Measurements from ENCODE around the gene EDC4. TPM values are rescaled to one million over a fixed set of nuclear protein-coding genes. Genes with fewer than 3 reads are reported as not detected.

The EDC4 gene
- total and polyA plus RNA-seq, 7 donors, result 21.1 to 52.1 (median 33.8) TPM

DNA sequence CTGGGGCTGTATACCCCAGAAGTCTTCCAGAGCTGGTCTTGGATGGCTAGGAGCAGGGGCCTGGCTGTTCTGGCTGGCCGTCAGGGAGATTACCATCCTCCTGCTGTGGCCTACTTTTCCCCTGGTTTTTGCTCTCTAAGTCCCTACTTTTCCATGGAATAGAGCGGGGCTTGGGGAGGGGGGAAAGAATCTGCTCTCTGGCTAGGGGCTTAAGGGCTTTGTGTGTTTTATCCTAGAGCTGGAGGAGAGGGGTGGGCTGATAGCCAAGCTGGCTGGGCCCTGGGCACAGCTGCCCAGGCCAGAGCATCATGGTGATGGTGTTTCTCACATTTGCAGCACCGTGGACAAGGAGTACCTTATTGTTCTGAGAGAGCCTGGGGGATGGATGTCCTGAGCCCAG is 15.5 kb downstream of the EDC4 start:
- Histone ChIP-seq H3K9me3 (no peaks in the 10 kb centered on the region), H3K36me3 (ENCODE audit: insufficient read depth in 1 of 2, low read depth in 1 of 2) (peaks cover 0 to 31% of the 10 kb centered on the region in 2 donors), H3K4me1 (peaks cover 32% of the 10 kb centered on the region), H3K4me3 (no peak overlapping the region), H3K27me3 (ENCODE audit: insufficient read depth in 3 of 3, low read length in 2 of 3) (no peaks in the 10 kb centered on the region), H3K27ac (no peak overlapping the region)
- ATAC-seq, result no peak
- intact Hi-C loops (cut with DNase I), result loop anchor here in 1 of 2 donors (10.0 kb wide), 1 partner anchor 346 kb away; the partner anchor contains the start of gene ESRP2
- TF ChIP-seq, protein P1, sequence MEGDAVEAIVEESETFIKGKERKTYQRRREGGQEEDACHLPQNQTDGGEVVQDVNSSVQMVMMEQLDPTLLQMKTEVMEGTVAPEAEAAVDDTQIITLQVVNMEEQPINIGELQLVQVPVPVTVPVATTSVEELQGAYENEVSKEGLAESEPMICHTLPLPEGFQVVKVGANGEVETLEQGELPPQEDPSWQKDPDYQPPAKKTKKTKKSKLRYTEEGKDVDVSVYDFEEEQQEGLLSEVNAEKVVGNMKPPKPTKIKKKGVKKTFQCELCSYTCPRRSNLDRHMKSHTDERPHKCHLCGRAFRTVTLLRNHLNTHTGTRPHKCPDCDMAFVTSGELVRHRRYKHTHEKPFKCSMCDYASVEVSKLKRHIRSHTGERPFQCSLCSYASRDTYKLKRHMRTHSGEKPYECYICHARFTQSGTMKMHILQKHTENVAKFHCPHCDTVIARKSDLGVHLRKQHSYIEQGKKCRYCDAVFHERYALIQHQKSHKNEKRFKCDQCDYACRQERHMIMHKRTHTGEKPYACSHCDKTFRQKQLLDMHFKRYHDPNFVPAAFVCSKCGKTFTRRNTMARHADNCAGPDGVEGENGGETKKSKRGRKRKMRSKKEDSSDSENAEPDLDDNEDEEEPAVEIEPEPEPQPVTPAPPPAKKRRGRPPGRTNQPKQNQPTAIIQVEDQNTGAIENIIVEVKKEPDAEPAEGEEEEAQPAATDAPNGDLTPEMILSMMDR (IDR thresholded peaks at IDR 0.05), result no peak
- WGBS, 3 donors, result 47 to 72% (median 51%) methylated on average over 3 of the region's 3 CpGs
- DNase-seq, result no peak

DNA sequence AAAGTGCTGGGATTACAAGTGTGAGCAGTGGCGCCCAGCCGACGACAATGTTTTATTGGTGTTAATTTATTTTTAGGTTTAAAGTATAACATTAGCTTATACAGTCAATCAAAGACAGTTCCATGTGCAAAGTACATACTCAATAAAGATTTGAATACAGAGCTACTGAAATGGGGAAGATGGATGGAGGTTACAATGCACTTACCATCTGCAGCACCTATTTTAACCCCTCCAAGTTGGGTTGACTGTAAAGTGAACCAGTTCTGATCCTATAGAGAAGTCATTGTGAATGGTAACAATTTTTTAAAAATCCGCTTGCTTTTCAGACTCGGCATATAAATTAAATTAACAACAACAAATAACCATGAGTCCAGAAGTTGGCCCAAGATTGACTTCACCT is 19.5 kb downstream of the EDC4 start:
- H3K27ac ChIP-seq, result peak overlapping the region; percentile 97
- no peak for ATAC-seq
- 47 to 63% (median 52%) methylated on average over 5 of the region's 5 CpGs for WGBS, 3 donors

DNA sequence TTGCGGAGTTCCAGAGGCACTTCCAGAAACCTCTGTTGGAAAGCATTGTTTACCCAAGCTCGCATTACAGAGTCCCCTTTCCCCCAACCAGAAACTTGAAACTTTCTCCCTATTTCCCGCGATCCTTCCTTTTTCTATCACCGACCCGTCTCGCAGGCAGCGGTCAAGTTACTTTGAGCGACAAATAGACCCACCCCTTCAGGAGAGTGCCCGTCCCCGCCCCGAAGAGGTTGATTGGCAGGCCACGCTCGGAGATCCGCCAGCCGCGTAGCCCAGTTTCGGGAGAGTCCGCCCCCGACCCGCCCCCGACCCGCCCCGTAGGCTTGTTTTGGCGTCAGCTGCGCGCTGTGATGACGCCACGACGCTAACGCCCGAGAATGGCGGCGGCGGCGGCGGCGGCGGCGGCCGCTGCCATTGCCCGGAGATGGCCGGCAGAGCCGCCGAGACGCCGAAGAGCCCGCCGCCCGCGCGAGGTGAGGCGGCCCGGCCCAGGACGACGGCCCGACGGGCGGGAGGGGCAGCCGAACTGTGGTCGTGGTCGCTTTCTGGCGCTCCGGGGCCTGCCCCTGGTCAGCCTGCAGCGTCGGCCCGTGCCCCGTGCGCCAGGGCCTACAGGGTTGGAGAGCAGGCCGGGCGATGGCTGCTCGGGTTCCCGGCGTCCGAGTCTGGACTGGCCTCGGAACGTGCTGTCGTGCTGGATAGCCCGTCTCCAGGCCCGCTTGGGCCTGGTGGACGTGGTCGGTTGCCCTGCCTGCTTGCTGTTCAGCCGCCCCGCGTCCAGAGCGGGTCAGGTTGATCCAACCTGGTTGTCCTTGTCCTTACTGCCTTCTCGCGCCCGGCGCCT is 20.3 kb downstream of the EDC4 start, which contains the start of gene PSKH1:
PSKH1 (plus strand) TSS at position 356 of the 844 bp plus-strand sequence. CDS start 15,496 bp downstream, outside the sequence.
- H3K4me1 ChIP-seq, result peaks cover 50% of the 10 kb centered on the region
- ATAC-seq (peak; percentile 95 to 97 (median 96)), DNase-seq (peak; percentile 97 to 99)
- WGBS, 3 donors, result 0% methylated on average over 58 to 90 of the region's 90 CpGs
- H3K4me3 ChIP-seq, result peak within 1 kb of the TSS; percentile 99
- H3K27ac ChIP-seq, result peak within 1 kb of the TSS; percentile 97
- intact Hi-C loops (cut with DNase I), result no loop called here
- peaks cover 0 to 1% (median 0%) of the 10 kb centered on the region in 3 donors for H3K27me3 ChIP-seq (ENCODE audit: insufficient read depth in 3 of 3, low read length in 2 of 3)
- TF ChIP-seq, protein P1 (IDR thresholded peaks at IDR 0.05), result no peak
- no peaks in the 10 kb centered on the region for H3K36me3 ChIP-seq (ENCODE audit: insufficient read depth in 1 of 2, low read depth in 1 of 2)
- no peaks in the 10 kb centered on the region for H3K9me3 ChIP-seq

More for the DNA sequence above, 19.5 kb downstream of the EDC4 start:
- Histone ChIP-seq H3K4me1 (peaks cover 44% of the 10 kb centered on the region), H3K36me3 (ENCODE audit: insufficient read depth in 1 of 2, low read depth in 1 of 2) (no peaks in the 10 kb centered on the region), H3K9me3 (no peaks in the 10 kb centered on the region), H3K27me3 (ENCODE audit: insufficient read depth in 3 of 3, low read length in 2 of 3) (peaks cover 0 to 1% (median 0%) of the 10 kb centered on the region in 3 donors), H3K4me3 (peak overlapping the region; percentile 99)
- no peak for DNase-seq
- intact Hi-C loops (cut with DNase I), result no loop called here
- TF ChIP-seq, protein P1 (IDR thresholded peaks at IDR 0.05), result no peak

DNA sequence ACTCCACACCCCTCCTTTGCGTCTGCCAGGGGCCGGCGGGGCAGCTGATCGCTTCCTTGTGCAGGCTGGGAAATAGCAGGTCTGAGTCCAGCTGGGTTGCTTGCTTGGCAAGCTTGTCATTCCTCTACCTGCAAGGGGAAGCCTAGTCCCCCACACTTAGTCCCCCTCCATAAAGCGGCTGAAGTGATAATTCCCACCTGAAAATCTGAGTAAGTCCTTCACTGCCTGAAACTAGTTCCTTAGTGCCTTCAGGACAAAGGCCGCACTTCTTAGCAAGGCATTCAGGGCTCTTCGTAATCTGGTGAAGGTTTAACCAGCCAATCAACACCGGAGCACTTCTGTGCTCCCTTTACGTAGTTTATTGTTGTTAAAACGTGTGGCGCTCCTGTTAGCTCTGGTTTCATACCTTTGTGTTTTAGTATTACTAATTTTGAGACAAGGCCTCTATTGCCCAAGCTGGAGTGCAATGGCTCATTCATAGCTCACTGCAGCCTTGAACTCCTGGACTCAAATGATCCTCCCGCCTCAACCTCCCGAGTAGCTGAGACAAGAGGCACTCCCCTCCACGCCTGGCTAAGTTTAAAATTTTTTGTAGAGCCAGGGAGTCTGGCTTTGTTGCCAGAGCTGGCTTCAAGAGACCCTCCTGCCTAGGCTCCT is 21.0 kb downstream of the EDC4 start:
- Histone ChIP-seq H3K9me3 (no peaks in the 10 kb centered on the region), H3K27ac (peak overlapping the region; percentile 97), H3K27me3 (ENCODE audit: insufficient read depth in 3 of 3, low read length in 2 of 3) (peaks cover 0 to 1% (median 0%) of the 10 kb centered on the region in 3 donors), H3K4me1 (peaks cover 53% of the 10 kb centered on the region), H3K36me3 (ENCODE audit: insufficient read depth in 1 of 2, low read depth in 1 of 2) (no peaks in the 10 kb centered on the region), H3K4me3 (peak overlapping the region; percentile 99)
- intact Hi-C loops (cut with DNase I), result no loop called here
- WGBS, 3 donors, result 14 to 17% (median 15%) methylated on average over 14 of the region's 14 CpGs
- DNase-seq, result no peak
- ATAC-seq, result peak in 1 of 4 donors; percentile 4
- TF ChIP-seq, protein P1 (IDR thresholded peaks at IDR 0.05), result no peak

Data from psoas muscle (tissue), 8 donors.